Measurements from ENCODE around the gene RAB7A.

The RAB7A gene

DNA sequence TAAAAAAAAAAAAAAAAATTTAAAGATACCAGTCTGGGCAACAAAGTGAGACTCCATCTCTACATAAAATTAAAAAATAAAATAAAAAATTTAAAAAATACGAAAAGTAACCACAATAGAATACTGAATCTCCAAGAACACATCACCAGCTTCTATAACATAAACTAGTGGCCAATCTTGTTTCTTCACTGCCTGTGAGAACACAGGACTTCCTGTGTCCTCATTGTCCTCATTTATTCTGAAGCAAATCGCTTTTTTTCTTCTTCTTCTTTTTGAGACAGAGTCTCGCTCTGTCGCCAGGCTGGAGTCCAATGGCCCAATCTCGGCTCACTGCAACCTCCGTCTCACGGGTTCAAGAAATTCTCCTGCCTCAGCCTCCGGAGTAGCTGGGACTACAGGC is 28.6 kb upstream of the RAB7A start:
- no peaks in the 10 kb centered on the region for H3K79me2 ChIP-seq (ENCODE audit: insufficient read depth, low read length)

DNA sequence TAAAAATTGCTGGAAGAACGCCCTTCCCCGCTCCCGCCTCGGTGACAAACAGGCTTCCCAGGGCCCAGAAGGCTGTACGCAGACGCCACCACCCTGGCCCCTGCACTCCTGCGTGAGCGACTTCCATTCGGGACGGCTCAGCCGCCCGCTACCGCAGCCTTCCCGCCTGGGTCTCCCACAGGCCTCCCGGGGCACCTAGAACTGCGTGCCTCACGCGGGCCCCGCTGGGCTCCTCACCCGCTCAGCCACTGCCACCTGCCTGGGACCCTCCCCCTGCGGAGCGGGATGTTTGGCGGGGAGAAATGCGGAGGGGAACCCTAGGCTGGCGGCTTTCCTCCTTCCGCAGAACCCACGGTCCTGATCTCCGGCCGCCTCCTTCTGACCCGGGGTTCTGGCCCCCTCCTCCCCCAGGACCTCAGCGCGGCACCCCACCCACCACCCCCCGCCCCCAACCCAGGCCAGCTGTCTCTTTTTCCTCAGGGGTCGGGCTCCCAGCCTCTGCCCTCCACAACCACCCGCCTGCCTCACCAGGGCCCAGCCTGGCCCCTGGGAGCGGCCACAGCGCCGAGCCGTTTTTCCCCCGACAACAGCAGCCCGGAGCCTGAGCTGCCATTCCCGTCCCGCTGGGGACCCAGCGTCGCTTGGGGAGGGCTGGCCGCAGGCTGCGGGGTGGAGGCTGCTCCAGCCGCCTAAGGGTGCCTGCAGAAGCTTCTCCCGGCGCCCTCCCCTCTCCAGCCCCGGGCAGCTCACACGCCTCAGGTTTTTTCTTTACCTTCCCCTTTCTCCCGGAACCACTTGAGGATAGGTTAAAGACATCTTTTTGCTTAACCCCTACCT is 27.6 kb upstream of the RAB7A start:
- no peak overlapping the region for H2AFZ ChIP-seq (ENCODE audit: low read depth, low read length, severe bottlenecking)

More for the DNA sequence above, 28.6 kb upstream of the RAB7A start:
- Histone ChIP-seq H3K4me3 (ENCODE audit: insufficient read depth, low read length, poor library complexity, severe bottlenecking) (no peak overlapping the region), H3K27me3 (ENCODE audit: low read length) (no peaks in the 10 kb centered on the region), H3K9ac (ENCODE audit: low read length) (no peak overlapping the region), H3F3A (ENCODE audit: insufficient read depth) (no peaks in the 10 kb centered on the region), H3K4me2 (ENCODE audit: low read depth, low read length, poor library complexity, severe bottlenecking) (no peak overlapping the region), H2AFZ (ENCODE audit: low read depth, low read length, severe bottlenecking) (no peak overlapping the region), H3K9me3 (ENCODE audit: insufficient read depth, low read length) (no peaks in the 10 kb centered on the region), H4K20me1 (ENCODE audit: low read depth, low read length) (no peaks in the 10 kb centered on the region), H3K27ac (ENCODE audit: low read depth, low read length) (no peak overlapping the region), H3K9me2 (replicated peaks; ENCODE audit: insufficient read depth, low read length) (no peaks in the 10 kb centered on the region), H3K36me3 (ENCODE audit: low read length) (no peaks in the 10 kb centered on the region)
- TF ChIP-seq, protein P1, sequence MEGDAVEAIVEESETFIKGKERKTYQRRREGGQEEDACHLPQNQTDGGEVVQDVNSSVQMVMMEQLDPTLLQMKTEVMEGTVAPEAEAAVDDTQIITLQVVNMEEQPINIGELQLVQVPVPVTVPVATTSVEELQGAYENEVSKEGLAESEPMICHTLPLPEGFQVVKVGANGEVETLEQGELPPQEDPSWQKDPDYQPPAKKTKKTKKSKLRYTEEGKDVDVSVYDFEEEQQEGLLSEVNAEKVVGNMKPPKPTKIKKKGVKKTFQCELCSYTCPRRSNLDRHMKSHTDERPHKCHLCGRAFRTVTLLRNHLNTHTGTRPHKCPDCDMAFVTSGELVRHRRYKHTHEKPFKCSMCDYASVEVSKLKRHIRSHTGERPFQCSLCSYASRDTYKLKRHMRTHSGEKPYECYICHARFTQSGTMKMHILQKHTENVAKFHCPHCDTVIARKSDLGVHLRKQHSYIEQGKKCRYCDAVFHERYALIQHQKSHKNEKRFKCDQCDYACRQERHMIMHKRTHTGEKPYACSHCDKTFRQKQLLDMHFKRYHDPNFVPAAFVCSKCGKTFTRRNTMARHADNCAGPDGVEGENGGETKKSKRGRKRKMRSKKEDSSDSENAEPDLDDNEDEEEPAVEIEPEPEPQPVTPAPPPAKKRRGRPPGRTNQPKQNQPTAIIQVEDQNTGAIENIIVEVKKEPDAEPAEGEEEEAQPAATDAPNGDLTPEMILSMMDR (IDR thresholded peaks at IDR 0.05; ENCODE audit: insufficient read depth, low read length, poor library complexity, severe bottlenecking) = no peak
- no peak for TF ChIP-seq EZH2phosphoT487 (conservative IDR thresholded peaks at IDR 0.05; ENCODE audit: low read length)

DNA sequence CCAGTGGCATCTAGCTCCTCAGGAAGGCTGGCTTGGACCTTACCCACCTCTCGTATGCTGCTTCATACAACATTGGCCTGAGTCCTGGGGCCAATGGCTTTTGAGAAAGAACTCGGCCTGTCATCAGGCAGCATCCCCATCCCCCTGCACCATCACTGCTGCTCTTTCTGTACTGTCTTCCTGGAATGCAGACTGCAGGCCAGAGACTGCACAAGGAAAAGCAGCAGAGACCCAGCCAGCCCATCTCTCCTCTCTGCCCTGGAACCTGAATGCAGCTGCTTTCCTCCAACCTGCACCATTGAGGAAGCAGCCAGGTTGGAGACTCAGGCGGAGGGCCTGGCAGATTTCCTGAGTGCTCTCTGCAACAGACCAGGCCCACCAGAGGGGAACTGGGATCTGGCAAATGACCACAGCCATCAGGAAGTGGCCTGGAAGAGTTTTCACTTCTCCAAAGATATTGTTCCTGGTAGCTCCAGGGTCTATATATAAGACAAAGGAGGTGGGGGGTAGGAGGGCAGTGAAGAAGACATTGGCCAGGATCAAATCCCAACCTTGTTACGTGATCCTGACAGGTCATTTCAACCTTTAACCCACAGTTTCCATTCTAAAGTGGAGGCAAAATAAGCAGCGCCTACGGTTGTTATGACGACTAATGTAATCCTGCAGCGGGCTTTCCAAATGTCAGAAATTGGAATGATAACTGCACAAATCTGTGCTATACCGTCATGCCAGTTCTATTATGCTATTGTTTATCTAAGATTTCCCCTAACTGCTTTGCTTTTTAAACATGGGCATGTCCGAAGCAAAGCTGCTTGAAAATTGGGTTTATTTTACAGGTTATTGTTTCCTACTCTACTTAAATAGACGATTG is 24.4 kb upstream of the RAB7A start:
- Histone ChIP-seq H2AFZ (ENCODE audit: low read depth, low read length, severe bottlenecking) (no peak overlapping the region), H3K9ac (ENCODE audit: low read length) (no peak overlapping the region), H3F3A (ENCODE audit: insufficient read depth) (no peaks in the 10 kb centered on the region), H3K27ac (ENCODE audit: low read depth, low read length) (no peak overlapping the region), H3K4me3 (ENCODE audit: insufficient read depth, low read length, poor library complexity, severe bottlenecking) (no peak overlapping the region), H3K79me2 (ENCODE audit: insufficient read depth, low read length) (no peaks in the 10 kb centered on the region), H3K36me3 (ENCODE audit: low read length) (no peaks in the 10 kb centered on the region), H3K9me3 (ENCODE audit: insufficient read depth, low read length) (no peaks in the 10 kb centered on the region), H4K20me1 (ENCODE audit: low read depth, low read length) (no peaks in the 10 kb centered on the region), H3K4me2 (ENCODE audit: low read depth, low read length, poor library complexity, severe bottlenecking) (no peak overlapping the region), H3K27me3 (ENCODE audit: low read length) (no peaks in the 10 kb centered on the region), H3K9me2 (replicated peaks; ENCODE audit: insufficient read depth, low read length) (no peaks in the 10 kb centered on the region)
- TF ChIP-seq EZH2phosphoT487 (conservative IDR thresholded peaks at IDR 0.05; ENCODE audit: low read length) = no peak
- TF ChIP-seq, protein P1 (IDR thresholded peaks at IDR 0.05; ENCODE audit: insufficient read depth, low read length, poor library complexity, severe bottlenecking) = no peak

More for the DNA sequence above, 27.6 kb upstream of the RAB7A start:
- Histone ChIP-seq H3K9me3 (ENCODE audit: insufficient read depth, low read length) (no peaks in the 10 kb centered on the region), H3K9ac (ENCODE audit: low read length) (no peak overlapping the region), H4K20me1 (ENCODE audit: low read depth, low read length) (no peaks in the 10 kb centered on the region), H3K27ac (ENCODE audit: low read depth, low read length) (no peak overlapping the region), H3K4me2 (ENCODE audit: low read depth, low read length, poor library complexity, severe bottlenecking) (no peak overlapping the region), H3K79me2 (ENCODE audit: insufficient read depth, low read length) (no peaks in the 10 kb centered on the region), H3K27me3 (ENCODE audit: low read length) (no peaks in the 10 kb centered on the region), H3K4me3 (ENCODE audit: insufficient read depth, low read length, poor library complexity, severe bottlenecking) (no peak overlapping the region), H3K36me3 (ENCODE audit: low read length) (no peaks in the 10 kb centered on the region), H3K9me2 (replicated peaks; ENCODE audit: insufficient read depth, low read length) (no peaks in the 10 kb centered on the region), H3F3A (ENCODE audit: insufficient read depth) (no peaks in the 10 kb centered on the region)
- TF ChIP-seq, protein P1 (IDR thresholded peaks at IDR 0.05; ENCODE audit: insufficient read depth, low read length, poor library complexity, severe bottlenecking) = no peak
- TF ChIP-seq EZH2phosphoT487 (conservative IDR thresholded peaks at IDR 0.05; ENCODE audit: low read length) = no peak

Measured in SU-DHL-6 (cell line).